ENCODE data around the gene BCAS4. TPM values are rescaled to one million over a fixed set of nuclear protein-coding genes. Genes with fewer than 3 reads are reported as not detected.
"Not testable (repeated sequence)": the region's sequence is repeated elsewhere in the genome, so short reads cannot be mapped to it uniquely, and the experiment has no call there.

BCAS4 gene
- total RNA-seq, 4 donors from 2014 or later: 6.6 to 15.7 (median 13.1) TPM

DNA sequence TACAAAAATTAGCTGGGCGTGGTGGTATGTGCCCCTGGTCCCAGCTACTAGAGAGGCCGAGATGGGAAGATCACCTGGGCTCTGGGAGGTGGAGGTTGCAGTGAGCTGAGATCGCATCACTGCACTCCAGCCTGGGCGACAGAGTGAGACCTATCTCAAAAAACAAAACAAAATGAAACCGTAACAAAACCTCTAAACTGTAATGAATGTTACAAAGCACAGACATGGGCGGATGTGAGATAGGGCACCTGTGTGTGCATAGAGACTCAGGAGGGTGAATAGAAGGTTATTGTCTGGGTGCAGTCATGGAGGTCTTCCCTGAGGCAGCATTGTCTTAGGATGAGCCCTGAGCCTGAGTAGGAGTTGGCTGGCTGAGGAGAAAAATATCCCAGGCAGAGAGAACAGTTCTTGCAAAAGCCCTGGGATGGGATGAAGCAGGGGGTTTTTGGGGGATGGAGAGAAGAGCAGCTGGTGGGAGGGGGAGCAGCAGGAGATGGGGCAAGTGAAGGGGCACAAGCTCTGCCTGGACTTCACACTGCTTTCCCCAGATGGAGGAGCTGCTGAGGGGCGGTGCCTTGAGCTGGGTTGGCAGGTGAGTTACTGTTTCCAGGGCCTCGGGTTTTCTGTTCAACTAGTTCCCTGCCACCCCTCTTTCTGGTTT lies 5.2 kb downstream of the BCAS4 start:
- peaks cover 0 to 20% of the 10 kb centered on the region in 2 donors for H3K4me1 ChIP-seq
- H3K9me3 ChIP-seq: no peaks in the 10 kb centered on the region
- H3K36me3 ChIP-seq: no peaks in the 10 kb centered on the region
- no peak overlapping the region for H3K4me3 ChIP-seq (replicated peaks in 1 of 3)
- intact Hi-C loops (cut with DNase I): no loop called here
- H3K27ac ChIP-seq: peak overlapping the region; percentile 88 to 91 (median 90)
- no peak for DNase-seq
- no peak for TF ChIP-seq POLR2A (IDR thresholded peaks at IDR 0.05)
- H3K27me3 ChIP-seq: no peaks in the 10 kb centered on the region
- WGBS, 2 donors: 85 to 86% methylated on average over 8 of the region's 8 CpGs

DNA sequence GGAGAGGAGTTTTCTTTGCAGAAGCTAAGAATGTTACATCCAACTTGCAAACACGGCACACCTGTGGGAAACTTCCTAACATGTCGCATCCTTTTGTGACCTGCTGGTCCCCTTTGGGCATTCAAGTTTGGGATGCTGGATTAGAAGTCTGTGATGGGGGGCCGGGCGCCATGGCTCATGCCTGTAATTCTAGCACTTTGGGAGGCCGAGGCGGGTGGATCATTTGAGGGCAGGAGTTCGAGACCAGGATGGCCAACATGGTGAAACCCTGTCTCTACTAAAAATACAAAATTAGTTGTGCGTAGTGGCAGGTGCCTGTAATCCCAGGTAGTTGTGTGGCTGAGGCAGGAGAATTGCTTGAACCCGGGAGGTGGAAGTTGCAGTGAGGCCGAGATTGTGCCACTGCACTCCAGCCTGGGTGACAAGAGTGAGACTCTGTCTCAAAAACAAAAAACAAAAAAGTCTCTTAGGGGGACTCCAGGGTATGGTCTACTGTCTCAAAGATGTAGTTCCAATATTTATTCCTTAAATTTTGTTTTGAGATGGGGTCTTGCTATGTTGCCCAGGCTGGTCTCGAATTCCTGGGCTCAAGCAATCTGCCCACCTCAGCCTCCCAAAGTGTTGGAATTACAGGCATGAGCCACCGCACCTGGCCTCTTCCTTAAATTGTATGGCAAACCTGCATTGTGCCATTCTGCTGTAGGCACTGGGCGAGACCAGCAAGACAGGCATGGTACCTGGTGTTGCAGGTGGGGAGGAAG lies 6.3 kb downstream of the BCAS4 start:
- intact Hi-C loops (cut with DNase I); DNase-seq: not testable (repeated sequence)
- 89 to 97% methylated on average over 13 of the region's 13 CpGs for WGBS, 2 donors

DNA sequence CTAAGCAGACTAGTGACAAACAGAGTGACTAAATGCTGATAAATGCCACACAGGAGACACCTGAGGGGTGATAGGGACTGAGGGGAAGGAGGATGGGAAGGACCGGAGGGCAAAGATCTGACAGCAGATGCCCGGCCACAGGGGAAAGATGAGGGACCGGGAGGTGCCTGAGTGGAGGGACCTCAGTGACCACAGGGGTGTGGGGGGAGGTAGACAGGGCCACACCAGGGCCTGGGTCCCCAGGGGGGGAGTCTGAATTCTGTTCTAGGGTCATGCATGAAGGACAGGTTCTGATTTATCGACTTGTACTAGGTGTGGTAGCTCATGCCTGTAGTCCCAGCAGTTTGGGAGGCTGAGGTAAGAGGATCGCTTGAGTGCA lies 6.9 kb downstream of the BCAS4 start:
- peaks cover 0 to 15% of the 10 kb centered on the region in 2 donors for H3K4me1 ChIP-seq
- H3K27me3 ChIP-seq: no peaks in the 10 kb centered on the region
- WGBS, 2 donors: 93 to 98% methylated on average over 5 of the region's 5 CpGs
- no peak overlapping the region for H3K4me3 ChIP-seq (replicated peaks in 1 of 3)
- no peaks in the 10 kb centered on the region for H3K36me3 ChIP-seq
- TF ChIP-seq, protein P1, sequence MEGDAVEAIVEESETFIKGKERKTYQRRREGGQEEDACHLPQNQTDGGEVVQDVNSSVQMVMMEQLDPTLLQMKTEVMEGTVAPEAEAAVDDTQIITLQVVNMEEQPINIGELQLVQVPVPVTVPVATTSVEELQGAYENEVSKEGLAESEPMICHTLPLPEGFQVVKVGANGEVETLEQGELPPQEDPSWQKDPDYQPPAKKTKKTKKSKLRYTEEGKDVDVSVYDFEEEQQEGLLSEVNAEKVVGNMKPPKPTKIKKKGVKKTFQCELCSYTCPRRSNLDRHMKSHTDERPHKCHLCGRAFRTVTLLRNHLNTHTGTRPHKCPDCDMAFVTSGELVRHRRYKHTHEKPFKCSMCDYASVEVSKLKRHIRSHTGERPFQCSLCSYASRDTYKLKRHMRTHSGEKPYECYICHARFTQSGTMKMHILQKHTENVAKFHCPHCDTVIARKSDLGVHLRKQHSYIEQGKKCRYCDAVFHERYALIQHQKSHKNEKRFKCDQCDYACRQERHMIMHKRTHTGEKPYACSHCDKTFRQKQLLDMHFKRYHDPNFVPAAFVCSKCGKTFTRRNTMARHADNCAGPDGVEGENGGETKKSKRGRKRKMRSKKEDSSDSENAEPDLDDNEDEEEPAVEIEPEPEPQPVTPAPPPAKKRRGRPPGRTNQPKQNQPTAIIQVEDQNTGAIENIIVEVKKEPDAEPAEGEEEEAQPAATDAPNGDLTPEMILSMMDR (IDR thresholded peaks at IDR 0.05): no peak
- TF ChIP-seq POLR2A (IDR thresholded peaks at IDR 0.05): no peak
- H3K27ac ChIP-seq: no peak overlapping the region
- DNase-seq: no peak
- H3K9me3 ChIP-seq: no peaks in the 10 kb centered on the region
- intact Hi-C loops (cut with DNase I): no loop called here

More for the DNA sequence above, 6.3 kb downstream of the BCAS4 start:
- H3K4me1 ChIP-seq: peaks cover 0 to 15% of the 10 kb centered on the region in 2 donors
- not testable (repeated sequence) for H3K4me3 ChIP-seq (replicated peaks in 1 of 3); H3K36me3 ChIP-seq; H3K27me3 ChIP-seq; H3K9me3 ChIP-seq; H3K27ac ChIP-seq

DNA sequence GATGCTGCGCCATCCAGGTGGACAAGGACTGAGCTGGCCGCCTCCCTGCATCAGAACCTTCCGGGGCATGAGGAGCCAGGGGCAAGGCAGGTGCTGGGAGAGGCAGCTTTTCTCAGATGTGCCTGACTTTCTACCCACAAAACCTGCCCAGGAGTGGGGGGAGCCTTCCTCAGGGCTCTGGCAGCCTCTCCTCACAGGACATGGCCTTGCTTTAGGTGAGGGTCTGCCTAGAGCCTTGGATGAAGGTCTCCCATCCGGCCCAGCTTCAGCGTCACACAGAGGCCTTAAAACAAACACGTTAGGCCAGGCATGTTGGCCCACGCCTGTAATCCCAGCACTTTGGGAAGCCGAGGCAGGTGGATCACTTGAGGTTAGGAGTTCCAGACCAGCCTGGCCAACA lies 7.4 kb downstream of the BCAS4 start:
- Histone ChIP-seq H3K27ac (no peak overlapping the region), H3K4me3 (replicated peaks in 1 of 3) (no peak overlapping the region), H3K36me3 (no peaks in the 10 kb centered on the region), H3K9me3 (no peaks in the 10 kb centered on the region), H3K4me1 (peaks cover 0 to 15% of the 10 kb centered on the region in 2 donors), H3K27me3 (no peaks in the 10 kb centered on the region)
- DNase-seq: no peak
- TF ChIP-seq POLR2A (IDR thresholded peaks at IDR 0.05): no peak
- TF ChIP-seq, protein P1 (IDR thresholded peaks at IDR 0.05): no peak
- WGBS, 2 donors: 92 to 96% methylated on average over 7 to 8 of the region's 8 CpGs
- intact Hi-C loops (cut with DNase I): no loop called here

DNA sequence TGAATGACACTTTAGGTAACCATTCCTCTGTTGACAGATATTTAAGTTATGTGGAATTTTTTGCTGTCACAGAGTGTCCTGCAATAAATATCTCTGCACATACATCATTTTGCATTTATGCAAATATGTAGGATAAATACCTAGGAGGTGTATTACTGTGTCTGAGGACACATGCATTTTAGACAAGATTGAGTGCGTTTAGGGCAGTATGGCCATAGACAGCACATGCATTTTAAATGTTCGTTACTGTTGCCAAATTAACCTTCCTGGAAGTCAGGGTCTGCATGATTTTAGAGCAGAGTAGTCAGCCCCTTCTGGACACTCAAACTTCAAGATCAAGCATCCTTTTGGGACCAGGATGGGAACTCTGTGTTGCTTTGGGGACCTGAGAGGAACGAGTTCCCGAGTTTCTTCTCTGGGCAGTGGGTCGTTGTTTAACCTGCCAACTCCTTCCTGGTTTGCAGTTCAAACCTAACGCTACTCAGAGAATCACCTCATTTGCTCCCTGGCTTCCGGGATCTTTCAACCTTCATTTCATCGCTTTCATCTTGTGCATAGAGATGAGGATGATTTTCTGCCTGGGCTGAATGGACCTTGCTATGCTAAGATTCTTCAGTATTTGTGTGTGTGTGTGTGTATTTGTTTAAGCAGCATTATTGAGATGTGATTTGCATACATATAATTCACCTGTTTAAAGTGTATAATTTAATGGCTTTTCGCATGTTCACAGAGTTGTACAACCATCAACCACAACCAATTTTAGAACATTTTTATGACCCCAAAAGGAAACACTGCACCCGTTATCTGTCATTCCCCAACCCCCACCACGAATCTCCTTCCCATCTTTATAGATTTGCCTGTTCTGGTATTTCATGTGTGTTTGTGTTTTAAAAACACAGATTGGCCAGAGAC lies 9.8 kb downstream of the BCAS4 start:
- DNase-seq: no peak
- no peaks in the 10 kb centered on the region for H3K27me3 ChIP-seq
- no peak for TF ChIP-seq POLR2A (IDR thresholded peaks at IDR 0.05)
- TF ChIP-seq, protein P1 (IDR thresholded peaks at IDR 0.05): no peak
- H3K36me3 ChIP-seq: no peaks in the 10 kb centered on the region
- H3K9me3 ChIP-seq: no peaks in the 10 kb centered on the region
- intact Hi-C loops (cut with DNase I): no loop called here
- WGBS, 2 donors: 59 to 70% methylated on average over 11 of the region's 11 CpGs
- H3K4me1 ChIP-seq: peaks cover 0 to 5% of the 10 kb centered on the region in 2 donors
- no peak overlapping the region for H3K4me3 ChIP-seq (replicated peaks in 1 of 3)
- no peak overlapping the region for H3K27ac ChIP-seq

Data from thyroid gland (tissue), 4 donors.